ENCODE measurements around the gene GEMIN7. TPM values are rescaled to one million over a fixed set of nuclear protein-coding genes. Genes with fewer than 3 reads are reported as not detected.

Gene GEMIN7
- total and polyA plus RNA-seq, 8 donors = 18.9 to 25.4 (median 21.5) TPM

DNA sequence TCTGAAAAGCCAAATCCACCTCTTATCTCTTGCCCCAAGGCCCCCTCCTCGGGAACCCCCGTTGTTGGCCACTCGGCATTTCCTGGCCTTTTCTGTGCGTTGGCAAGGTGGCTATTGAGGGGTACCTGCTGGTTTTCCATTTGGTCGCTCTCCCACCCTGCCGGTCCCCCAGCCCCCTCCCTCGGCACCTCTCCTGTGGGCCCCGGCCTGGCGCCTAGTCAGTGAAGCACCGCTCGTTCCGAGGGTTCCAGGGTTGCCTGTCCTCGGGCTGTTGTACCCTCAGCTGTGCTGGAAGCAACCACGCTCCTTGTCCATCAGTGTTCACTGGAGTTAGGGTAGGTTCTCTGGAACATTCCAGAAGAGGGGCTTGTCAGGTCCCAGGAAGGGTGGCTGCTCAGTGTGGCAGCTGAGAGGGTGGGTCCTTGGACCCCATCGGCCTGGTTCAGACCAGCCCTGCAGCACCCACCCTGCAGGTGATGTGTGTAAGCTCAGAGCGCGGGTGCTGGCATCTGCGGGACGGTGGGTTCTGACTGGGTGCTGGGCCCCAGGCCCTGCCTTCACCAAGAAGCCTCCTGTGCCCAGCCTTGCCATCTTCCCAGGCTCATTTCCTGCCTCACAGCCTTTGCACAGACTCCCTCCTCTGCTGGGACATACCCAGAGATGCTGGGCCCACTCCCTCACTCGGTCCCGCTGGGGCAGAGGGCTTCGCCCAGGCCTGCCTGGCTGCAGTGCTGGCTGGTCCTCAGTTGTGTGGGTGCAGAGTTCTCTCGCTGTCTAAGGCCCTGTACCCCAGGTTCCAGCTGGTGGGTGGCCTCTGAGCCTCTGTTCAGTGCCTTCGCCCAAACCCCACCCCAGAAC lies 60.5 kb downstream of the GEMIN7 start:
- TF ChIP-seq, protein P1, sequence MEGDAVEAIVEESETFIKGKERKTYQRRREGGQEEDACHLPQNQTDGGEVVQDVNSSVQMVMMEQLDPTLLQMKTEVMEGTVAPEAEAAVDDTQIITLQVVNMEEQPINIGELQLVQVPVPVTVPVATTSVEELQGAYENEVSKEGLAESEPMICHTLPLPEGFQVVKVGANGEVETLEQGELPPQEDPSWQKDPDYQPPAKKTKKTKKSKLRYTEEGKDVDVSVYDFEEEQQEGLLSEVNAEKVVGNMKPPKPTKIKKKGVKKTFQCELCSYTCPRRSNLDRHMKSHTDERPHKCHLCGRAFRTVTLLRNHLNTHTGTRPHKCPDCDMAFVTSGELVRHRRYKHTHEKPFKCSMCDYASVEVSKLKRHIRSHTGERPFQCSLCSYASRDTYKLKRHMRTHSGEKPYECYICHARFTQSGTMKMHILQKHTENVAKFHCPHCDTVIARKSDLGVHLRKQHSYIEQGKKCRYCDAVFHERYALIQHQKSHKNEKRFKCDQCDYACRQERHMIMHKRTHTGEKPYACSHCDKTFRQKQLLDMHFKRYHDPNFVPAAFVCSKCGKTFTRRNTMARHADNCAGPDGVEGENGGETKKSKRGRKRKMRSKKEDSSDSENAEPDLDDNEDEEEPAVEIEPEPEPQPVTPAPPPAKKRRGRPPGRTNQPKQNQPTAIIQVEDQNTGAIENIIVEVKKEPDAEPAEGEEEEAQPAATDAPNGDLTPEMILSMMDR (IDR thresholded peaks at IDR 0.05) = no peak
- no peaks in the 10 kb centered on the region for H3K4me1 ChIP-seq
- no peak overlapping the region for H3K27ac ChIP-seq
- H3K27me3 ChIP-seq = no peaks in the 10 kb centered on the region
- intact Hi-C loops (cut with DNase I) = no loop called here
- H3K4me3 ChIP-seq = no peak overlapping the region
- DNase-seq (no peak), ATAC-seq (no peak)
- H3K36me3 ChIP-seq = peaks cover 0 to 40% of the 10 kb centered on the region in 2 donors
- no peaks in the 10 kb centered on the region for H3K9me3 ChIP-seq

DNA sequence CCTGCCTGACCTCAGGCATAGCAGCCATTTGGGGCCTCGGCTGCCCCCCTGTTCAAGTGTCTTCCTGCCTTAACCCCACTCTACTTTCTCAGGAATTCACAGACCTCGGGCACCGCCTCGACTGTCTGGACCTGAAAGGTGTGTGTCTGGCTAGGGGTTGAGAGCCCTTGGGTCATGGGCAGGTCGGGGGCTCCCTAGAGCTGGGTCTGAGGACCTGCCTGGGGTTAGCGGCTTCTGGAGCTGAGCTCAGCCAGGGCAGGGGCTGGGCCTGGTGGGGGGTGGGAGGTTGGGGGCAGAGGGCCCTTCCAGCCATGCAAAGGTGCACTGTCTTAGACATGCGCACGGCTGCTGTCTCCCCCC lies 61.1 kb downstream of the GEMIN7 start:
- H3K4me1 ChIP-seq = no peaks in the 10 kb centered on the region
- intact Hi-C loops (cut with DNase I) = no loop called here
- no peak for DNase-seq
- H3K27ac ChIP-seq = no peak overlapping the region
- H3K9me3 ChIP-seq = no peaks in the 10 kb centered on the region
- no peaks in the 10 kb centered on the region for H3K27me3 ChIP-seq
- no peak overlapping the region for H3K4me3 ChIP-seq
- ATAC-seq = no peak
- H3K36me3 ChIP-seq = peaks cover 0 to 46% of the 10 kb centered on the region in 2 donors
- TF ChIP-seq, protein P1 (IDR thresholded peaks at IDR 0.05) = no peak

DNA sequence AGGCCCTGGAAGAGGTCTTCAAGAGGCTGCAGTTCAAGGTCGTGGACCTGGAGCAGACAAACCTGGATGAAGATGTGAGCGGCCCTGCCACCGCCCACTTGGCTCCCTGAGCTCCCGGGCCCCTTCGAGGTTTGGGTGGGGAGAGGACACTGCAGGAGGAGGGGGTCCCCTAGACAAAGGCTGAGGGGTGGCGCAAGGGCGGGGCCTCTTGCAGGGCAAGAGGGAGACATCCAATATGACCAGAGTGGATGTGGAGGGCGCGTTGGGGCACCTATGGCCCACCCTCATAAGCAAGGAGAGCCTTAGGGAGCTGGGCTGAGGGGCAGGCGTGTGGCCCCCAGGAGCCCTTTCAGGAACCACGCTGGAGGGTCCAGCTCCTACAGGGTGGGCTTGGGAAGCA lies 61.5 kb downstream of the GEMIN7 start:
- Histone ChIP-seq H3K9me3 (no peaks in the 10 kb centered on the region), H3K27ac (no peak overlapping the region), H3K36me3 (peaks cover 0 to 50% of the 10 kb centered on the region in 2 donors), H3K27me3 (no peaks in the 10 kb centered on the region), H3K4me1 (no peaks in the 10 kb centered on the region), H3K4me3 (no peak overlapping the region)
- TF ChIP-seq, protein P1 (IDR thresholded peaks at IDR 0.05) = no peak
- DNase-seq (no peak), ATAC-seq (no peak)
- intact Hi-C loops (cut with DNase I) = no loop called here

Other genes starting within 250 kb of the GEMIN7 start
- gene NECTIN2, start 233.0 kb upstream of the GEMIN7 start, total RNA-seq = 100 to 1,000 TPM in 1 of 2 donors, 10 to 100 TPM in 1; 86.7 to 145 TPM
- gene NECTIN2, start 233.0 kb upstream of the GEMIN7 start, polyA plus RNA-seq (ENCODE audit: insufficient read length in 6 of 6) = 10 to 100 TPM; 66.9 to 92.1 (median 77.6) TPM
- 10 to 100 TPM; 42.0 to 79.9 TPM for gene TOMM40, start 188.0 kb upstream of the GEMIN7 start, total RNA-seq
- gene TOMM40, start 188.0 kb upstream of the GEMIN7 start, polyA plus RNA-seq (ENCODE audit: insufficient read length in 6 of 6) = 10 to 100 TPM; 28.8 to 48.2 (median 37.3) TPM
- gene APOE, start 173.5 kb upstream of the GEMIN7 start, total RNA-seq = 100 to 1,000 TPM; 196 to 757 TPM
- 10 to 100 TPM; 22.6 to 45.1 (median 32.6) TPM for gene APOE, start 173.5 kb upstream of the GEMIN7 start, polyA plus RNA-seq (ENCODE audit: insufficient read length in 6 of 6)
- 100 to 1,000 TPM; 248 to 569 TPM for gene APOC1, start 164.7 kb upstream of the GEMIN7 start, total RNA-seq
- gene APOC1, start 164.7 kb upstream of the GEMIN7 start, polyA plus RNA-seq (ENCODE audit: insufficient read length in 6 of 6) = 10 to 100 TPM in 4 of 6 donors, 1 to 10 TPM in 2; 9.2 to 14.0 (median 11.3) TPM
- gene APOC4, start 137.0 kb upstream of the GEMIN7 start, total RNA-seq = not detected
- not detected for gene APOC4, start 137.0 kb upstream of the GEMIN7 start, polyA plus RNA-seq (ENCODE audit: insufficient read length in 6 of 6)
- gene APOC2, start 133.2 kb upstream of the GEMIN7 start, total RNA-seq = 10 to 100 TPM; 20.2 to 27.6 TPM
- gene APOC2, start 133.2 kb upstream of the GEMIN7 start, polyA plus RNA-seq (ENCODE audit: insufficient read length in 6 of 6) = 1 to 10 TPM in 1 of 6 donors, under 1 TPM in 3, not detected in 2; 0.24 to 1.2 (median 0.41) TPM
- gene CLPTM1, start 123.9 kb upstream of the GEMIN7 start, total RNA-seq = 100 to 1,000 TPM; 113 to 118 TPM
- gene CLPTM1, start 123.9 kb upstream of the GEMIN7 start, polyA plus RNA-seq (ENCODE audit: insufficient read length in 6 of 6) = 10 to 100 TPM; 67.1 to 84.0 (median 69.7) TPM
- gene RELB, start 77.8 kb upstream of the GEMIN7 start, total RNA-seq = 10 to 100 TPM; 13.2 to 18.7 TPM
- 1 to 10 TPM; 3.7 to 6.0 (median 5.2) TPM for gene RELB, start 77.8 kb upstream of the GEMIN7 start, polyA plus RNA-seq (ENCODE audit: insufficient read length in 6 of 6)
- gene CLASRP, start 40.2 kb upstream of the GEMIN7 start, total RNA-seq = 10 to 100 TPM; 62.9 to 77.5 TPM
- 10 to 100 TPM; 74.7 to 95.3 (median 85.9) TPM for gene CLASRP, start 40.2 kb upstream of the GEMIN7 start, polyA plus RNA-seq (ENCODE audit: insufficient read length in 6 of 6)
- gene ZNF296, start 2.8 kb upstream of the GEMIN7 start, total RNA-seq = 1 to 10 TPM; 1.4 to 2.0 TPM
- 1 to 10 TPM in 2 of 6 donors, under 1 TPM in 4; 0.43 to 1.4 (median 0.85) TPM for gene ZNF296, start 2.8 kb upstream of the GEMIN7 start, polyA plus RNA-seq (ENCODE audit: insufficient read length in 6 of 6)
- 10 to 100 TPM; 26.8 to 29.8 TPM for gene PPP1R37, start 13.9 kb downstream of the GEMIN7 start, total RNA-seq
- gene PPP1R37, start 13.9 kb downstream of the GEMIN7 start, polyA plus RNA-seq (ENCODE audit: insufficient read length in 6 of 6) = 10 to 100 TPM; 17.3 to 27.4 (median 22.4) TPM
- not detected for gene NKPD1, start 81.7 kb downstream of the GEMIN7 start, total RNA-seq
- gene NKPD1, start 81.7 kb downstream of the GEMIN7 start, polyA plus RNA-seq (ENCODE audit: insufficient read length in 6 of 6) = under 1 TPM; 0.08 to 0.24 (median 0.17) TPM
- gene TRAPPC6A, start 99.0 kb downstream of the GEMIN7 start, total RNA-seq = 10 to 100 TPM; 13.0 to 13.6 TPM
- 10 to 100 TPM; 19.1 to 28.9 (median 24.1) TPM for gene TRAPPC6A, start 99.0 kb downstream of the GEMIN7 start, polyA plus RNA-seq (ENCODE audit: insufficient read length in 6 of 6)
- 10 to 100 TPM; 13.8 to 15.8 TPM for gene BLOC1S3, start 99.5 kb downstream of the GEMIN7 start, total RNA-seq
- 10 to 100 TPM in 1 of 6 donors, 1 to 10 TPM in 5; 7.8 to 10.5 (median 9.0) TPM for gene BLOC1S3, start 99.5 kb downstream of the GEMIN7 start, polyA plus RNA-seq (ENCODE audit: insufficient read length in 6 of 6)
- 1 to 10 TPM; 3.2 to 3.3 TPM for gene EXOC3L2, start 166.1 kb downstream of the GEMIN7 start, total RNA-seq
- 1 to 10 TPM in 3 of 6 donors, under 1 TPM in 3; 0.85 to 2.4 (median 1.1) TPM for gene EXOC3L2, start 166.1 kb downstream of the GEMIN7 start, polyA plus RNA-seq (ENCODE audit: insufficient read length in 6 of 6)
- gene MARK4, start 172.0 kb downstream of the GEMIN7 start, total RNA-seq = 10 to 100 TPM; 24.6 to 33.7 TPM
- gene MARK4, start 172.0 kb downstream of the GEMIN7 start, polyA plus RNA-seq (ENCODE audit: insufficient read length in 6 of 6) = 10 to 100 TPM; 35.6 to 46.4 (median 38.9) TPM
- 1 to 10 TPM; 1.2 to 1.7 TPM for gene CKM, start 243.6 kb downstream of the GEMIN7 start, total RNA-seq
- under 1 TPM; 0.20 to 0.46 (median 0.29) TPM for gene CKM, start 243.6 kb downstream of the GEMIN7 start, polyA plus RNA-seq (ENCODE audit: insufficient read length in 6 of 6)

Data from left lung (tissue), 10 donors.